Smooth muscle cell (in vitro differentiated cells): ENCODE measurements around the gene TSPAN6. TPM values are rescaled to one million over a fixed set of nuclear protein-coding genes. Genes with fewer than 3 reads are reported as not detected.

Experiments
- DNase-seq: peaks from one replicate; lab custom pipeline; 2025; ENCODE audit not compliant: unreplicated experiment; lab: John Stamatoyannopoulos, UW
- H2AFZ ChIP-seq: fragments of 200-600 bp; sonication (generic); 2 replicates; pipeline ENCODE4 v1.6.0; 2016; ENCODE audit warnings: antibody characterized with exemption, low read depth, mild to moderate bottlenecking
- H3F3A ChIP-seq: fragments of 200-600 bp; sonication (generic); 2 replicates; pipeline ENCODE4 v1.6.0; 2017; ENCODE audit warnings: antibody characterized with exemption, low read depth
- H3K27ac ChIP-seq: fragments of 200-600 bp; sonication (generic); 2 replicates; pipeline ENCODE4 v1.5.1; 2016; ENCODE audit warnings: low read depth, mild to moderate bottlenecking
- H3K27me3 ChIP-seq: fragments of 200-600 bp; sonication (generic); 2 replicates; pipeline ENCODE4 v1.6.1; 2016; ENCODE audit warnings: low read depth, mild to moderate bottlenecking
- H3K36me3 ChIP-seq: fragments of 200-600 bp; sonication (generic); 2 replicates; pipeline ENCODE4 v1.5.1; 2016; ENCODE audit warnings: low read depth
- H3K4me1 ChIP-seq: fragments of 200-600 bp; sonication (generic); 2 replicates; pipeline ENCODE4 v1.5.1; 2016; ENCODE audit warnings: low read depth
- H3K4me2 ChIP-seq: fragments of 200-600 bp; sonication (generic); 2 replicates; pipeline ENCODE4 v1.6.0; 2016; ENCODE audit warnings: mild to moderate bottlenecking
- H3K4me3 ChIP-seq: fragments of 200-600 bp; sonication (generic); 2 replicates; pipeline ENCODE4 v1.5.1; 2016; ENCODE audit warnings: mild to moderate bottlenecking
- H3K79me2 ChIP-seq: fragments of 200-600 bp; sonication (generic); 2 replicates; pipeline ENCODE4 v1.6.0; 2016; ENCODE audit warnings: low read depth, mild to moderate bottlenecking
- H3K9ac ChIP-seq: fragments of 200-600 bp; sonication (generic); 2 replicates; pipeline ENCODE4 v1.6.0; 2016; ENCODE audit warnings: low read depth
- H3K9me3 ChIP-seq: fragments of 200-600 bp; sonication (generic); replicated peaks from 2 replicates; pipeline ENCODE4 v1.5.1; 2016; ENCODE audit warnings: low read depth
- H4K20me1 ChIP-seq: fragments of 200-600 bp; sonication (generic); 2 replicates; pipeline ENCODE4 v1.6.0; 2016; ENCODE audit warnings: low read depth
- CTCF ChIP-seq: fragments of 200-600 bp; sonication (generic); IDR thresholded peaks from 2 replicates; pipeline ENCODE4 v1.5.1; 2017; ENCODE audit warnings: borderline replicate concordance, mild to moderate bottlenecking, antibody characterized with exemption; ENCODE audit not compliant: insufficient read depth, poor library complexity, severe bottlenecking
- WGBS: methylation state at CpG from one replicate; pipeline ENCODE4 v1.1.7; 2016; ENCODE audit warnings: low lambda C conversion rate; 5-methylcytosine and 5-hydroxymethylcytosine counted together
- polyA plus RNA-seq: library from polyadenylated mRNA; unstranded; fragments of >200 nt; fragmentation: Nextera tagmentation; extraction: Ambion mirVana; gene quantifications from 2 replicates; pipeline ENCODE4 v1.2.1, GENCODE V29; 2016
- total RNA-seq: library from RNA; depleted of rRNA; stranded (reverse); fragments of >200 nt; gene quantifications from 2 replicates; pipeline ENCODE4 v1.2.3, GENCODE V29; 2014

The TSPAN6 gene
- total and polyA plus RNA-seq, 2 experiments from 2014 or later = 78.6 to 86.4 TPM

- Histone ChIP-seq H3K36me3 (no peaks in the 10 kb centered on the region), H3K9me3 (no peaks in the 10 kb centered on the region), H3K9ac (no peak overlapping the region), H3K27me3 (no peaks in the 10 kb centered on the region), H4K20me1 (no peaks in the 10 kb centered on the region), H2AFZ (no peak overlapping the region), H3F3A (no peaks in the 10 kb centered on the region), H3K79me2 (no peaks in the 10 kb centered on the region), H3K27ac (no peak overlapping the region), H3K4me2 (no peak overlapping the region), H3K4me1 (no peaks in the 10 kb centered on the region), H3K4me3 (no peak overlapping the region)
- WGBS = 44% methylated on average over 2 of the region's 2 CpGs
- TF ChIP-seq CTCF = no peak
- no peak for DNase-seq
These were observed 38.1 kb upstream of the TSPAN6 start for GRCh38 chrX:100674705-100675104.

- 54% methylated on average over 3 of the region's 3 CpGs for WGBS
- H3K9ac ChIP-seq = no peak overlapping the region
- no peak overlapping the region for H3K4me2 ChIP-seq
- peak overlapping the region; percentile 19 for H3K27ac ChIP-seq
- H3K36me3 ChIP-seq = no peaks in the 10 kb centered on the region
- no peak overlapping the region for H2AFZ ChIP-seq
- H3K27me3 ChIP-seq = no peaks in the 10 kb centered on the region
- H3F3A ChIP-seq = no peaks in the 10 kb centered on the region
- no peak for DNase-seq
- H3K4me1 ChIP-seq = no peaks in the 10 kb centered on the region
- H3K9me3 ChIP-seq = no peaks in the 10 kb centered on the region
- TF ChIP-seq CTCF = no peak
- H4K20me1 ChIP-seq = no peaks in the 10 kb centered on the region
- no peak overlapping the region for H3K4me3 ChIP-seq
- H3K79me2 ChIP-seq = no peaks in the 10 kb centered on the region
These were observed 36.9 kb upstream of the TSPAN6 start for GRCh38 chrX:100673397-100673953.

- no peak for TF ChIP-seq CTCF
These were observed 36.4 kb upstream of the TSPAN6 start for GRCh38 chrX:100672966-100673365.

GRCh38 chrX:100663642-100664041, 27.0 kb upstream of the TSPAN6 start:
- H3K9me3 ChIP-seq = no peaks in the 10 kb centered on the region
- H3K36me3 ChIP-seq = peaks cover 4% of the 10 kb centered on the region
- no peak for DNase-seq
- no peak overlapping the region for H3K27ac ChIP-seq
- H3K9ac ChIP-seq = no peak overlapping the region
- H3K4me3 ChIP-seq = no peak overlapping the region
- no peaks in the 10 kb centered on the region for H3F3A ChIP-seq
- no peaks in the 10 kb centered on the region for H3K79me2 ChIP-seq
- no peak overlapping the region for H2AFZ ChIP-seq
- no peaks in the 10 kb centered on the region for H3K4me1 ChIP-seq
- no peak for TF ChIP-seq CTCF
- no peaks in the 10 kb centered on the region for H3K27me3 ChIP-seq
- H3K4me2 ChIP-seq = no peak overlapping the region
- WGBS = 49% methylated on average over 2 of the region's 2 CpGs
- H4K20me1 ChIP-seq = no peaks in the 10 kb centered on the region

More at GRCh38 chrX:100672966-100673365, 36.4 kb upstream of the TSPAN6 start:
- DNase-seq = no peak
- no peaks in the 10 kb centered on the region for H3K9me3 ChIP-seq
- H3K27me3 ChIP-seq = no peaks in the 10 kb centered on the region
- 85% methylated on average over 3 of the region's 3 CpGs for WGBS
- H3K79me2 ChIP-seq = no peaks in the 10 kb centered on the region
- no peak overlapping the region for H3K4me3 ChIP-seq
- H4K20me1 ChIP-seq = no peaks in the 10 kb centered on the region
- H3K4me2 ChIP-seq = no peak overlapping the region
- no peak overlapping the region for H3K9ac ChIP-seq
- H3K27ac ChIP-seq = no peak overlapping the region
- no peaks in the 10 kb centered on the region for H3K4me1 ChIP-seq
- no peaks in the 10 kb centered on the region for H3F3A ChIP-seq
- H3K36me3 ChIP-seq = no peaks in the 10 kb centered on the region
- no peak overlapping the region for H2AFZ ChIP-seq
